CD4-positive, alpha-beta T cell (primary cell): Measurements from ENCODE around the gene OR51B5. TPM values are rescaled to one million over a fixed set of nuclear protein-coding genes. Genes with fewer than 3 reads are reported as not detected.
"Not testable (repeated sequence)": the region's sequence is repeated elsewhere in the genome, so short reads cannot be mapped to it uniquely, and the experiment has no call there.

Experiments used
- ATAC-seq: fragments of 200-7000 bp; cut with Tn5 transposase; one replicate; pipeline ENCODE4 v1.10.0; 2022; ENCODE audit warnings: mild to moderate bottlenecking; ENCODE audit not compliant: poor library complexity
- CTCF ChIA-PET: fragments of 350-600 bp; sonication (Branson Sonifier 250); formaldehyde crosslinking; loops from one replicate; lab custom pipeline; 2021; ENCODE audit warnings: antibody characterized with exemption, inconsistent platforms; lab: Charles Lee
- POLR2A ChIA-PET: fragments of 350-600 bp; sonication (Branson Sonifier 250); formaldehyde crosslinking; loops from one replicate; lab custom pipeline; 2021; ENCODE audit warnings: antibody characterized with exemption, inconsistent platforms; lab: Charles Lee
- DNase-seq, 14 experiments: peaks; one replicate each; pipeline ENCODE4 v3.0.0-alpha.2; 2013 to 2020; ENCODE audit warnings: mixed read lengths in 2 of 14
- H3K27ac ChIP-seq, 2 donors: one replicate each; pipeline versions ENCODE4 v1.5.1 to v1.7.0; 2013; ENCODE audit warnings: low read length in 2 of 2, low read depth in 1 of 2, mild to moderate bottlenecking in 1 of 2
- H3K27me3 ChIP-seq, 2 experiments: 1 replicate in 1 of 2; 2 replicates in 1 of 2; pipeline versions ENCODE4 v1.6.1 to v1.7.0; 2013; ENCODE audit warnings: low read length in 2 of 2, control low read depth in 1 of 2, mild to moderate bottlenecking in 1 of 2, moderate library complexity in 1 of 2; ENCODE audit not compliant: insufficient read depth in 2 of 2, control insufficient read depth in 1 of 2
- H3K36me3 ChIP-seq: one replicate; pipeline ENCODE4 v1.6.1; 2013; ENCODE audit warnings: low read length, control low read depth; ENCODE audit not compliant: insufficient read depth
- H3K4me1 ChIP-seq: one replicate; pipeline ENCODE4 v1.6.1; 2013; ENCODE audit warnings: low read length, control low read depth; ENCODE audit not compliant: insufficient read depth
- H3K4me3 ChIP-seq: one replicate; pipeline ENCODE4 v1.5.1; 2013; ENCODE audit warnings: mild to moderate bottlenecking, low read length, moderate library complexity
- H3K9me3 ChIP-seq, 2 experiments: 1 replicate in 1 of 2; 2 replicates in 1 of 2; pipeline versions ENCODE4 v1.6.1 to v1.7.0; 2013; ENCODE audit warnings: low read length in 2 of 2, mild to moderate bottlenecking in 2 of 2, control low read depth in 1 of 2, moderate library complexity in 1 of 2; ENCODE audit not compliant: control insufficient read depth in 1 of 2, insufficient read depth in 1 of 2
- H3K27ac Mint-ChIP-seq: one replicate; pipeline ENCODE4 v1.8.0; 2020; ENCODE audit warnings: mixed read lengths
- H3K27me3 Mint-ChIP-seq: one replicate; pipeline ENCODE4 v1.8.0; 2021; ENCODE audit warnings: mixed read lengths
- H3K36me3 Mint-ChIP-seq: one replicate; pipeline ENCODE4 v1.8.0; 2021; ENCODE audit warnings: low read depth, mixed read lengths
- H3K4me1 Mint-ChIP-seq: one replicate; pipeline ENCODE4 v1.8.0; 2021; ENCODE audit warnings: low read depth, mixed read lengths
- H3K4me3 Mint-ChIP-seq: one replicate; pipeline ENCODE4 v1.8.0; 2020; ENCODE audit warnings: mild to moderate bottlenecking, mixed read lengths
- H3K9me3 Mint-ChIP-seq: one replicate; pipeline ENCODE4 v1.8.0; 2020; ENCODE audit warnings: mixed read lengths
- intact Hi-C, 2 experiments: fragments of 100-400 bp; cut with DNase I in 1 of 2; cut with micrococcal nuclease in 1 of 2; formaldehyde crosslinking; loops; one replicate each; pipeline versions ENCODE4 v1.15.1 to v1.9.0; 2023 to 2025; cut with DNase I, micrococcal nuclease
- total RNA-seq, 174 experiments: library from RNA in 2 of 174; stranded (reverse) in 2 of 174; gene quantifications; one replicate each; pipeline ENCODE4 v1.2.3 and lab custom pipeline; 2021 to 2026
- TF ChIP-seq, protein P1 (sequence below): fragments of 200-600 bp; IDR thresholded peaks from one replicate; pipeline ENCODE4 v1.8.0; 2022; ENCODE audit warnings: antibody characterized with exemption, mild to moderate bottlenecking

The OR51B5 gene
- total RNA-seq, 2 experiments from 2014 or later = 0.30 TPM; not detected in 1

DNA sequence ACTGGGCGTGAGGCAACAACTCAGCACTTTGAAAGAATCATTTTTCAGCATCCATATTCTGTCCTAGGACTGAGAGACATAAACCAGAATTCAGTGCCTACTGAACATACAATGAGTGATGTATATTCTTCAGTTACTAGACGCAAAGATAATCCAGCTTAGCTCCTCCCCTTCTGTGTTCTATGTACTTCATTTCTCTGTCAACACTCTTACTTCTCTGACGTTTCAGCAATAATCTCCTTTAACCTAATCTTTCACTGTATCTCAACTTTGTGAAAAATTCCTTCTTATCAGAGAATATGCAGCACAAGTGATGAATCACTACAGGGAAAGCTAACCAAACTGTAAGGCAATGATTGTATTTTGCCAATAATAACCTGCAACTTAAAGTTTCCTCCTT, 2.5 kb upstream of the OR51B5 start:
- Mint-ChIP-seq H3K9me3 (no peaks in the 10 kb centered on the region), H3K36me3 (no peaks in the 10 kb centered on the region), H3K4me1 (no peaks in the 10 kb centered on the region), H3K4me3 (no peak overlapping the region), H3K27me3 (peaks cover 12% of the 10 kb centered on the region), H3K27ac (no peak overlapping the region)
- DNase-seq (no peak), ATAC-seq (no peak)
- H3K27me3 ChIP-seq = no peaks in the 10 kb centered on the region
- peaks cover 0 to 3% of the 10 kb centered on the region in 2 experiments for H3K9me3 ChIP-seq
- intact Hi-C loops = no loop called here
- CTCF ChIA-PET = no interaction called here
- H3K36me3 ChIP-seq = no peaks in the 10 kb centered on the region
- H3K27ac ChIP-seq = no peak overlapping the region
- no peaks in the 10 kb centered on the region for H3K4me1 ChIP-seq
- no peak overlapping the region for H3K4me3 ChIP-seq
- POLR2A ChIA-PET = no interaction called here
- TF ChIP-seq, protein P1, sequence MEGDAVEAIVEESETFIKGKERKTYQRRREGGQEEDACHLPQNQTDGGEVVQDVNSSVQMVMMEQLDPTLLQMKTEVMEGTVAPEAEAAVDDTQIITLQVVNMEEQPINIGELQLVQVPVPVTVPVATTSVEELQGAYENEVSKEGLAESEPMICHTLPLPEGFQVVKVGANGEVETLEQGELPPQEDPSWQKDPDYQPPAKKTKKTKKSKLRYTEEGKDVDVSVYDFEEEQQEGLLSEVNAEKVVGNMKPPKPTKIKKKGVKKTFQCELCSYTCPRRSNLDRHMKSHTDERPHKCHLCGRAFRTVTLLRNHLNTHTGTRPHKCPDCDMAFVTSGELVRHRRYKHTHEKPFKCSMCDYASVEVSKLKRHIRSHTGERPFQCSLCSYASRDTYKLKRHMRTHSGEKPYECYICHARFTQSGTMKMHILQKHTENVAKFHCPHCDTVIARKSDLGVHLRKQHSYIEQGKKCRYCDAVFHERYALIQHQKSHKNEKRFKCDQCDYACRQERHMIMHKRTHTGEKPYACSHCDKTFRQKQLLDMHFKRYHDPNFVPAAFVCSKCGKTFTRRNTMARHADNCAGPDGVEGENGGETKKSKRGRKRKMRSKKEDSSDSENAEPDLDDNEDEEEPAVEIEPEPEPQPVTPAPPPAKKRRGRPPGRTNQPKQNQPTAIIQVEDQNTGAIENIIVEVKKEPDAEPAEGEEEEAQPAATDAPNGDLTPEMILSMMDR = no peak

DNA sequence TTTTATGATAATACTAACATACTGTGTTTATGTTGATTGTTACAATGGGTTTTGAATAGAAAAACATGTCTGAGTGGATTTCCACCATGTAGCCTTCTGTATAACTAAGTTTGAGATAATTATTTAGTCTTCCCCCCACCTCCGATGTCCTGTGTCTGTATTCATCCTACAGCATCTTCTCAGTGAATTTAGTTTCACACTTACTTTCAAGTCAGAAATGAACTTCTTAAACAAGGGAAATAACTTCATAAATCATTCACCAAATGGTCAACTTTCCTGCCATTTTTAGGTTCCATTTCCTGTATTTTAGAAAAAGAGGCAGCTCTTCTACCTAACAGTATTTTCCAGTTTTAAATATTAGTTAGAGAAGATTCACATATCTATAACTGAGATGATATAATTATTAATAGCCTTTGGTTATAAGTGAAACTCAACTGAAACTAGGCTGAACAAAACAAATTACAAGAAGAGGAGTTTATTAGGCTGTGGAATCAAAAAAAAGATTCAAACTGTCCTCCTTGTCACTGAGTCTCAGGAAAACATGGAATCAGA, 3.5 kb downstream of the OR51B5 start:
- Mint-ChIP-seq H3K9me3 (no peaks in the 10 kb centered on the region), H3K27ac (no peak overlapping the region), H3K36me3 (no peaks in the 10 kb centered on the region), H3K4me3 (no peak overlapping the region), H3K4me1 (no peaks in the 10 kb centered on the region), H3K27me3 (peaks cover 10% of the 10 kb centered on the region)
- Histone ChIP-seq H3K27me3 (no peaks in the 10 kb centered on the region), H3K36me3 (no peaks in the 10 kb centered on the region), H3K4me1 (no peaks in the 10 kb centered on the region), H3K4me3 (no peak overlapping the region), H3K27ac (no peak overlapping the region), H3K9me3 (peaks cover 0 to 3% of the 10 kb centered on the region in 2 experiments)
- POLR2A ChIA-PET = no interaction called here
- CTCF ChIA-PET = no interaction called here
- TF ChIP-seq, protein P1 = no peak
- DNase-seq = no peak
- intact Hi-C loops = no loop called here
- ATAC-seq = no peak

DNA sequence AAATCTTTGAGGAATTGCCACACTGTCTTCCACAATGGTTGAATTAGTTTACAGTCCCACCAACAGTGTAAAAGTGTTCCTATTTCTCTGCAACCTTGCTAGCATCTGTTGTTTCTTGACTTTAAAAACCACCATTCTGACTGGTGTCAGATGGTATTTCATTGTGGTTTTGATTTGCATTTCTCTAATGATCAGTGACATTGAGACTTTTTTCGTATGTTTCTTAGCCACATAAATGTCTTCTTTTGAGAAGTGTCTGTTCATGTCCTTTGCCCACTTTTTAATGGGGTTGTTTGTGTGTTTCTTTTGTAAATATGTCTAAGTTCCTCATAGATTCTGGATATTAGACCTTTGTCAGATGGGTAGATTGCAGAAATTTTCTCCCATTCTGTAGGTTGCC, 6.1 kb downstream of the OR51B5 start:
- H3K27ac ChIP-seq, H3K27me3 Mint-ChIP-seq, H3K36me3 ChIP-seq, H3K27me3 ChIP-seq, H3K9me3 ChIP-seq, H3K27ac Mint-ChIP-seq, intact Hi-C loops, DNase-seq, H3K4me3 ChIP-seq, H3K9me3 Mint-ChIP-seq, POLR2A ChIA-PET, H3K4me3 Mint-ChIP-seq, H3K4me1 ChIP-seq, ATAC-seq, H3K36me3 Mint-ChIP-seq, H3K4me1 Mint-ChIP-seq, CTCF ChIA-PET: not testable (repeated sequence)

DNA sequence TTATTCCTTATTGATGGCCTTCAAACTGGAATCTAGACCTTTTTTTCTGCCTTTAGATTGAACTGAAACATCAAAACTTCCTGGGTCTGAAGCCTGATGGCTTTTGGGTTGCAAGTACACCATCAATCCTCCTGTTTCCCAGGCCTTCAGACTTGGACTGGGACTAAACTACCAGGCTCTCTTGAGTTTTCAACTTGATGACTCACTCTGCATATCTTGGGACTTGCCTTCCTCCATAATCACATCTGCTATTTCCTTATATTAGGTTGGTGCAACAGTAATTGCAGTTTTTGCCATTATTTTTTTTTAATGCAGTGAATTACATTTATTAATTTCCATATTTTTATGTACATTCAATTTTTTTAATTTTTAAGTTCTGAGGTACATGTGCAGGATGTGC, 7.0 kb downstream of the OR51B5 start:
- H3K27ac ChIP-seq = no peak overlapping the region
- ATAC-seq (no peak), DNase-seq (no peak)
- ChIA-PET CTCF (no interaction called here), POLR2A (no interaction called here)
- H3K36me3 ChIP-seq = no peaks in the 10 kb centered on the region
- Mint-ChIP-seq H3K36me3 (no peaks in the 10 kb centered on the region), H3K27me3 (peaks cover 10% of the 10 kb centered on the region), H3K27ac (no peak overlapping the region), H3K9me3 (no peaks in the 10 kb centered on the region), H3K4me3 (no peak overlapping the region), H3K4me1 (no peaks in the 10 kb centered on the region)
- TF ChIP-seq, protein P1 = no peak
- intact Hi-C loops = no loop called here
- H3K27me3 ChIP-seq = no peaks in the 10 kb centered on the region
- no peaks in the 10 kb centered on the region for H3K4me1 ChIP-seq
- H3K9me3 ChIP-seq = no peaks in the 10 kb centered on the region
- no peak overlapping the region for H3K4me3 ChIP-seq
